ENCODE measurements around the gene PAX4.

The PAX4 gene, protein sequence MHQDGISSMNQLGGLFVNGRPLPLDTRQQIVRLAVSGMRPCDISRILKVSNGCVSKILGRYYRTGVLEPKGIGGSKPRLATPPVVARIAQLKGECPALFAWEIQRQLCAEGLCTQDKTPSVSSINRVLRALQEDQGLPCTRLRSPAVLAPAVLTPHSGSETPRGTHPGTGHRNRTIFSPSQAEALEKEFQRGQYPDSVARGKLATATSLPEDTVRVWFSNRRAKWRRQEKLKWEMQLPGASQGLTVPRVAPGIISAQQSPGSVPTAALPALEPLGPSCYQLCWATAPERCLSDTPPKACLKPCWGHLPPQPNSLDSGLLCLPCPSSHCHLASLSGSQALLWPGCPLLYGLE

GRCh38 chr7:127618042-127618441, at the start of gene PAX4:
TSS of gene PAX4 (minus strand) at chr7:127618142. CDS start at chr7:127615928, 2,214 bp downstream.
- no peak for DNase-seq

DNA sequence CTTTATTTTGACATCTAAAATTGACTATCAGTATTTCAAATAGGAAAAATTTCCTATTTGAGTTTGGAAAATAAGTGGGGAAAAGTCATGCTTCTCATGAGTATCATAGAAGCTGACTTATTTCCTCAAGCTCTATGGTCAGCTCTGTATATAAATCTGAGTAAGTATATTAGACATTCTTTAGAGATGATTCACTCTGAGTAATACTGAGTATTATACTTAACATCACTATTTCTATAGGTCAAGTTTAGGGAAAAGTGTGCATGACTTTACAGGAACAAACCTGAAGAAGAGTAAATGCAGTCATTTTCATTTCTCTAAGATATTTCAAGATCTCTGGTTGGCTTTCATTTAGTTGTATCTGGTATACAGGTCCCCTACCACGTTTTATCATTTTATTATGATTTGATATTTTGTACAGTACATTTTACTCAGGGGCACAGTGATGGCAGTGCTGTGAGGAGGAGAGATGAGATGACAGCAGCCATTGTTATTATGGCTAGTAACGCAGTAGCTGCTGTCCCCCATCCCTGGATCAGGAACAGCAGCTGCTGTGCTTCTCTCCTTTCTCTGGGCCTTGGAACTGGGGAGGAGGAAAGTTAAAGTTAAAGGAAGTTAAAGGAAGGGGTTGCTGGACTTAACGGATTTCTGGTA, 49.2 kb upstream of the PAX4 start:
- no peak for DNase-seq

DNA sequence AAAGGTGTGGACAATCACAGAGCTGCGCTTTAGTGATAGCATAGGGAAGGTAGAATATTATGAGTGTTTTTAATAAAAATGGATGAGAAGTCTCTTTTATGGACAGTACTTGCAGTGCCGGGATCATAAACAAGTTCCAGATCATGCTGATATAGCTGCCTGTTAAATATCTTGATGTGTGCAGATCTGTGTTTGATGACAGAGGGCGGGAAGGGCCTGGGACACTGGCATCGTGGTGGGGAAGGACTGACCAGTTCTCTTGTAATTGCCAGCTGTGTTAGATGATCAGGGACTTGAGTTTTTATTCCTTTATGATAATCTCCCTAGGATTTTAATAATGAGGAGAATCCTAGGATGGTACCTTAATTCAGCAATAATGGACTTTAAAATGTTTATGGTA, 48.7 kb upstream of the PAX4 start:
- DNase-seq = no peak

DNA sequence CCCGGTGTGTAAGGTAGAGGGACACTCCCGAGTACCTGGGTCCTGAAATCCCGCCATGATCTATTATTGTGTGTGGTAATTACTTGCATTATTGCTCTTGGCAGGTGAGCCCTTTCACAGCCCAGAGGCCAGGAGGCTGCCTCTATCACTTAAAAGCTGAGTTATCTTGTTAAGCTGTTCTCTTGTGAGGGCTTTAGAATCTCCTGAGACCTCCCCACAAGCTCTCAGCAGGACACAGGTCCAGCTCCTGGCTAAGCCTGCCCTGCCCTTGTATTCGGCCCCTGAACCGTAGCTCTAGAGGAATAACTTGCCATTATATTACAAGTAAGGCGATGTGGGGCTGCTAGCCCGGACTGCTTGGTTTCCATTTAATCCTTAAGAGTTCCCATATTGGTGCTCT, 48.0 kb upstream of the PAX4 start:
- no peak for DNase-seq

DNA sequence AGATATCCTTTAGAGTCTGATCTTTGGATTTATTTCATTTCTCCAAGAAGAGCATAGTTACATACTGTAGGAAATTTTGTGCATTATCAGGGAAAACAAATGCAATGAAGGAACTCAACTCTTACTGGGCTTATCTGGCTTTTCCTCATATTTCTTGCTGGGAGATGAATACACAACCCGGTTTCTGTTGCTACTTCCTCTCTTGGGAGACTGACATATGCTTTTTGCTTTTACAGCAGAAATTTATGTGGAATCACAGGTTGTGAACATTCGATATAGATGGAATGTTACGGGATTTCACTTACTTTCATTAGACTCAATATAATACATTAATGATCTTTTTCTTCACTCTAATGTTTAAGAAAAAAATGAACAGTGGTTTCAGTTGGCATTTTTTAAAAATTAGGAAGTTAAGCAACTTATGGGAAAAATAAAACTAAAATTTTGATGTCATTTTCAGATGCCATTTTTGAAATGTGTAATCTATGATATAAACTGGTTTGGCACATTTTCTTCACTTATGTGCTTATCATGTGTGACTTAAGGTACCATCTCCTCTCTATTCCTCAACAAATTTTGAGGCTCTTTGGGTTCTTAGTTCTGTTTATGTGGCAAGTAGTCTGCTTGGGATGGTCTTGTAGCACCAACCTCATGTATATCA, 41.2 kb upstream of the PAX4 start:
- no peak for DNase-seq

GRCh38 chr7:127657500-127657899, 39.6 kb upstream of the PAX4 start:
- no peak for DNase-seq

DNA sequence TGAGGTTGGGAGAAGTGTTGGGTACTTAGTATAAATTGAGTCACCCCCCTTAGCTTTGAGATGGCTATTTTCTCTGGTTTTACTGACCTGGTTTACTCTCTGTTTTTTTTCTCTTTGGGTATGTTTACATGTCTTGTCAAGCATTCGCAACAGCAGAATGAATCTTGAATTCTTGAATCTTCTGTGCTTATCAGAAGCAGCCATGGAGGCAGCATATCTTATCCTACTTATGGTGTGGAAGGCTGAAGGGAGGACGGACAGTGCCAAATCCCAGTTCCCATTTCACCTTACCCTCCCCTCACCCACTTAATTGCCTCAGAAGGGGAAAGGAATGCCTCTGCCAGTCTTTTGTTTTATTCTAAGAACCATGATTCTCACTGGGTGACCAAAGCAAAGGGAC, 37.8 kb upstream of the PAX4 start:
- DNase-seq = no peak

DNA sequence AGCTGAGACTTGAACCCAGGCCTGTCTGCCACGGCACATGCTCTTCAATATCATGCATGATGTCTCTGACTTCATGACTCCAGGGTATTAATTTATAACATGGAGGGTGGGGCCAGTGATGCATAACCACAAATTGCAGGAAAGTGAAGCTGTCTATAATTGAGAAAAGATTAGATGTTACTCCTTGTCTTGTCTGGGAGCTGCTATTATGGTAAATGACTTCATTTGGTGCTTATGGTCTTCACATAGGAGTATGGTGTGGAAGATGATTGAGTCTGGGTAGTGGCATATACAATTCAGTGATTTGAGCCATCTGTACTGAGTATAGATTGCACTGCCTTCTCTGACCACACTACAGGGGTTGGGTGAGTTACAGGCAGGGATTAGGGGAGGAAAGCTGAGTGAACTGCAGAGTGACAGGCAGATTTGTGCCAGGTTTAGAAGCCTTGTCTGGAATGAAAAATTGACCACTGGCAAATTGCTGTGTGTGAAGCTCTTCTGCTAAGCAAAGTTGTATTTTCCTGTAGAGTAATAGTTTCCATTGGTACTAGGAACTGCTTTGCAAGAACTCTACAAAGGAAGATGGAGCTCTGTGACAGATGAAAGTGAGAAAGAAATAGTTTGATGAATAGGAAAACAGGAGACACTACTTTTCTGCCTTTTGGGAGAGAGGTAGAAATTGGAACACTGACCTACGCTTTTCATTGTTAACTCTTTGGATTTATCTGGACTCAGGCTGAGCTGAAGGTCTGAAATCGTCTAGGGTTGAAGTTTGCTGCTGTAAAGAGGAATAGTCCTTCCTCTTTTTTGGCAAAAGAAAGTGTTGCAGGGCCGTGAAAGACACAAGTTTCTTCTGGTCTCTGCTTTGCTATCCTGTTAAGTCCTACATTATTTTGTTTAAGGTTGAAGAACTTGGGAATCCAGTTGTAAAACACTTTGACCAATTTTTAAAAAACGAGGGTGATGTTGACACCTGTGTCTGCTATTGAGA, 36.8 kb upstream of the PAX4 start:
- DNase-seq = peak in 1 of 51 donors; percentile 14

DNA sequence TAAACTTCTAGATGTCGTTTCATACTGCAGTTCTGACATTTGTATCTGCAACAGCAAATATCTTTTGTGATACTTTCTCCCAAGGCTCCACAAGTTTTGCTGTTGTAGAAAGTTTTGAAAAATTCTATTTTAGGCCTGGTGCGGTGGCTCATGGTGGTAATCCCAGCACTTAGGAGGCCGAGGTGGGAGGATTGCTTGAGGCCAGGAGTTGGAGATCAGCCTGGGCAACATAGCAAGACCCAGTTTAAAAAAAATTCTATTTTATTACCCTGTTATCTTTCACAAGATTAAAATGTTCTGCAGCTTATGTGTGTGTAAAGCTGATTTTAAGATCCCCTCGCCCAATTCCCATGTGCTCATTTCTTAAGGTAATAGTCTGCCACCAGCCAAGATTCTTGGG, 35.5 kb upstream of the PAX4 start:
- DNase-seq = no peak

DNA sequence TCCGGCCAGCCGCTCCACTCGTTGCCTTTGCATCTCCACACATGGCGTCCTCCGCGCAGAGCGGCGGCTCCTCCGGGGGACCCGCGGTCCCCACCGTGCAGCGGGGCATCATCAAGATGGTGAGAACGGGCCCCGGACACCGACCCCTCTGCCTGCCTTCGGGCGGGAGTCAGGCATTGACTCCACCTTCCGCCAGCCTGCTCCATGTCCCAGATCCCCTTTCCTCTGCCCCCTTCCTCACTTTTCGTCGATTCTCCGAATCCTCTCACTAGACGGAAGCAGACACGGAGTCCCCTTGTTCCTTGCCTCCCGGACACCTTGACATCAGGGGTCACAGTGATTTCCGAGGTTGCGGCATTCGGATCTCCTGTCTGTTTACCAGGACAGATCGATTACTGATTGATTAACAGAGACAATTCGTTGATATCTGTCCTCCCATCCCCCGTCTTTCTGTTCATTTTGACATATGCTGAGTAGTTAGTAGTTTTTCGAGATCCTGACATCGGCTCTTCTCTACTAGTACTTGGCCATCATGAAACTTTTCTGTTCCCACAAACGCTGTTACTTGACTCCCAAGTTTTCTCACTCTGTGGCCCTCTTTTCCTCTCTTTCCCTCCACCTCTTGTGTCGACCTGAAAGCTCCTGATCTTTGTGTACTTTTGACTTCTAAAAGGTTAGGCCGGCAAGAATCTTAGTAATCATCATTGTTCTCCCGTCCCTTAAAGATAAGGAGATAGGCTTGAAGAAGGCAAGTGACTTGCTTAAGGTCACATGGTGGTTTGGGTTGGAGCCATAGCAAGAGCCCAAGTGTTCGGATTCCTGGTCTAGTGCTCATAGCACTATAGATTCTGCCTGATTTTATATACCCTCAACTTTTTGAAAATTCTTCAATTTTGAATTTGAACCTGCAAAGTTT, 34.6 kb upstream of the PAX4 start:
- DNase-seq = no peak

DNA sequence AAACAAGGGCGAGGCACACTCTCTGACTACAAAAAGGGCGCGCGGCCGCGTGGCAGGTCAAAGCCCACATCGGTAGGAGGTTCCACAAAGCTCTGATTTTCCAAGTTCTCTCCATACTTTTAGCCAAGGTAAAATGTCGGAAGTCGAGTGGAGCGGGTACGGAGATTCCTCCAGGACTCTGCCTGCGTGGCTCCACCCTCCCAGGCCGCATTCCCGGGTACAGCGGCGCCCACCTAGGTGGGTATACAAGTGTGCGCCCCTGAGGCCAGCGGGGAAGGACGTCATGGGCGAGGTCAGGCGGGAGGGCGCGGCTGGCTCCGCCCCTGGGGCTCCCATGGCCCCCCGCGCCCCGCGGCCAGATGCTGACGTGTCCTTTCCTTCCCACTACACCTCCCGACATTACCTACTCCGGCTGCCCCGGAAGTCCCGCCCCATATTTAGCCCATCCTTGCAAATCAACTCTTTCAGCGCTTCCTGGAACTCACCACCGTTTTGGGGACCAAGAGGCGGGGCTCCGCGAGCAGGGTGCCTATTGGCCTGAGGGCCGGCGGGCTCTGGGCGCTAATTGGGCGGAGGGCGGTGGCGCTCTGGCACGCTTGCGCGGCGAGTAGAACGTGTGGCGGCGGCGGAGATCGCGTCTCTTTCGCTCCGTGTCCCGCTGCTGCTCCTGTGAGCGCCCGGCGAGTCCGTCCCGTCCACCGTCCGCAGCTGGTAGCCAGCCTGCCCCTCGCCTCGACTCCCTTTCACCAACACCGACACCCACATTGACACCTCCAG, 33.8 kb upstream of the PAX4 start, which contains the start of gene SND1:
Gene SND1, plus strand, starts transcription at position 639 of the 777 bp plus-strand sequence. CDS start 180 bp downstream, outside the sequence.
- peak; percentile 80 to 99 (median 98) for DNase-seq

DNA sequence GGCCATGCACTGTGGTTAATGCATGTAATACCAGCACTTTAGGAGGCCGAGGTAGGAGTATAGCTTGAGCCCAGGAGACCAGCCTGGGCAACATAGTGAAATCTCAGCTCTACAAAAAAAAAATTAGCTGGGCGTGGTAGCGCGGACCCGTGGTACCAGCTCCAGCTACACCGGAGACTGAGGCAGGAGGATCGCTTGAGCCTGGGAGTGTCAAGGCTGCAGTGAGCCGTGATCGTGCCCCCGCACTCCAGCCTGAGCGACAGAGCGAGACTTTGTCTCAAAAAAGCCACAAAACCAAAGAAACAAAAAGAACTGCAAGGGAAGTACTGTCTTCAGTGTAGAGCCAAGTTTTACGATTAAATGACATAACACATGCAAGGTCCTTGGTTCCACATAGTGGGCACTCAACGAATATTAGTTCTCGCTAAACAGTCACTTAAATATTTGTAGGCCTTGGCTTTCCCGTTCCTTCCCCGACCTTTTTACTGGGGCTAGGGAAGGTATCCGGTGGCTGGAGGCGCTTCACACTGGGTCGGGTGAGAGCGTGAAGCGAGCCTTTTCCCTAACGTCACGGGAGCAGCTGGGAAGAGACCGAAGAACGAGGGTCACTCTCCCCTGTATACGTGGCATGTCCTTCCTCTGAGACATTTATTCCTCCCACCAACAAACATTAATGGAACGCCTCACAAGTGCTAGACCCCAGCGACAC, 33.1 kb upstream of the PAX4 start:
- DNase-seq = peak in 3 of 51 donors; percentile 61 to 76 (median 69)

DNA sequence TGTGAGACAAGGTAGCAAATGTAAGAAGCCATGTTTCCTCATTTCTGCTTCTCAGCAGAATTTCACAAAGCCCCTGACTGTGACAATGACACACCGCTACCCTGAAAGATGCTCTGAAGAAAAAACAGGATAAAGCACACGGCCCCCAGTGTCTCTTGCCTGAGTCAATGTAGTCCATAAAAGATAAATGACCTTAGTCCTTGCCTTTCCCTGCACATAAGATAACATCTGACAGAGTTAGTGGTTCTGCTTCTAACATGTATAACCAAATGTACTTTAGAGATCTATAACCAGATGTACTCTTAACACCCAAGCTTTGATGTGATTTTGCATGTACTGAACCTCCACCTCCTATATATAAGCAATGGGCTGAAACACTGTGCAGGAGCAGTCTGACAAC, 31.0 kb upstream of the PAX4 start:
- no peak for DNase-seq

DNA sequence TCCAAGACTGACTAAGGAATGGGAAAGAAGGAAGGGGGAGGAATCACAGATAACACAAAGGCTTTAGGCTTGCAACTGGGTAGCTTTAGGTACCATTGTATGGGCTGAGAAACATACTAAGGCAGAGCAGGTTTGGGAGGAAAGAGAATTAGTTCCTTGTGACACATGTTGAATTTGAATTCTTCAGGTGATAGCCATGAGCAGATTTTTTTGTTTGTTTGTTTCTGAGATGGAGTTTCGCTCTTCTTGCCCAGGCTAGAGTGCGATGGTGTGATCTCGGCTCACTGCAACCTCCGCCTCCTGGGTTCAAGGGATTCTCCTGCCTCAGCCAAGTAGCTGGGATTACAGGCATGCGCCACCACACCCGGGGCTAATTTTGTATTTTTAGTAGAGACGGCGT, 29.7 kb upstream of the PAX4 start:
- no peak for DNase-seq

DNA sequence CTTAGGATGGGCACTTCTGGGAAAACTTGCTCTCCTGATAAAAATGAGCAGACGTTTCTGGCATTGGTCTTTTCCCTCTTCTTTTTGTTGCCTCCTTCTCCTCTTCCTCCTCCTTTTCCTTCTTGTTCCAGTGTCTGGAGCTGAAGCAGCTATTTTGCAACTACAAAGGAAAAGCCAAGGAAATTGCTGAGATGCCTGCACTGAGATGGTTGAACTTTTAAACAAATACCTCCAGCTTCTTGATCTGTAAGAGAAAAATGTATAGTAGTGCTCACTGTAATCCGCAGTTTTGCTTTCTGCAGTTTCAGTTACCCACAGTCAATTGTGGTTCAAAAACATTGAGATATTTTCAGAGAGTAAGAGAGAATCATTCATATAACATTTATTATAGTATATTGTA, 26.5 kb upstream of the PAX4 start:
- no peak for DNase-seq

- DNase-seq = no peak
These were observed 20.3 kb upstream of the PAX4 start for GRCh38 chr7:127638197-127638596.

DNA sequence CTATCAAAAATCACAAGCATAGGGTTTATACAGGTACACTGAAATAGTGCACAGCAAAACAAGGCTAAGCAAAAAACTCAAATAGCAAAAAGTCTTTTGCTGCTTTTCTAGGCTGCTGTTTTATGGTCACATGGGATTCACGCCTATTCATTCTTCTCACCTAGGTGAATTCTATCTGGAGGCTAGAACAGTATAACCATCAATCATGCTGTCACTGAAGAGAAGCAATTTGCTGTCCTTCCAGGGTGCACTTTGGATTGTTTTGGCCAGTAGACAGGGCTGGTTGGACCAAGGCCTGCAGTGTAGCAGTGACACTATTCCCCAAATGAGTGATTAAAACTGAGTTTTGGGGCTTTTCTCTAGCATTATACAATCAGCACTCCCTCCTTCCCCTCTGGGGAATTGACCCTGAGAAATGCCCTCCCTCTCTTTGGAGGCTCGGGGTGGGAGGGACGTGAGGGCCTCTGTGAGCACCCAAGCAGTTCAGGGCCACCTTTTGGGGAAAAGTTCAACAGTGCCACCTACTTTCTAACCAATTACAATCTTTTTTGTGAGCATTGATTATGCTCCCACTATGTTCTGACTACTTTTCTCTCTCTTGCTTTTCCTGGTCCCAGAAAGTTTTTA, 17.8 kb upstream of the PAX4 start:
- no peak for DNase-seq

GRCh38 chr7:127632276-127632910, 14.5 kb upstream of the PAX4 start:
- no peak for DNase-seq
